ENCODE results near the gene GJC2.
"Not testable (repeated sequence)": the region's sequence is repeated elsewhere in the genome, so short reads cannot be mapped to it uniquely, and the experiment has no call there.

The GJC2 gene

GRCh38 chr1:228180271-228180958 lies 30.7 kb downstream of the GJC2 start:
- Histone ChIP-seq H3K4me3 (ENCODE audit: low read length) (no peak overlapping the region), H3K9ac (ENCODE audit: low read length) (no peak overlapping the region), H3K36me3 (ENCODE audit: control insufficient read depth, low read depth, low read length) (no peaks in the 10 kb centered on the region), H3K27ac (ENCODE audit: low read length) (no peak overlapping the region), H3K4me1 (ENCODE audit: control insufficient read depth, low read depth, low read length) (no peaks in the 10 kb centered on the region), H3K27me3 (ENCODE audit: control insufficient read depth, insufficient read depth, low read length) (no peaks in the 10 kb centered on the region), H3K9me3 (ENCODE audit: control insufficient read depth, low read depth, low read length) (no peaks in the 10 kb centered on the region)

DNA sequence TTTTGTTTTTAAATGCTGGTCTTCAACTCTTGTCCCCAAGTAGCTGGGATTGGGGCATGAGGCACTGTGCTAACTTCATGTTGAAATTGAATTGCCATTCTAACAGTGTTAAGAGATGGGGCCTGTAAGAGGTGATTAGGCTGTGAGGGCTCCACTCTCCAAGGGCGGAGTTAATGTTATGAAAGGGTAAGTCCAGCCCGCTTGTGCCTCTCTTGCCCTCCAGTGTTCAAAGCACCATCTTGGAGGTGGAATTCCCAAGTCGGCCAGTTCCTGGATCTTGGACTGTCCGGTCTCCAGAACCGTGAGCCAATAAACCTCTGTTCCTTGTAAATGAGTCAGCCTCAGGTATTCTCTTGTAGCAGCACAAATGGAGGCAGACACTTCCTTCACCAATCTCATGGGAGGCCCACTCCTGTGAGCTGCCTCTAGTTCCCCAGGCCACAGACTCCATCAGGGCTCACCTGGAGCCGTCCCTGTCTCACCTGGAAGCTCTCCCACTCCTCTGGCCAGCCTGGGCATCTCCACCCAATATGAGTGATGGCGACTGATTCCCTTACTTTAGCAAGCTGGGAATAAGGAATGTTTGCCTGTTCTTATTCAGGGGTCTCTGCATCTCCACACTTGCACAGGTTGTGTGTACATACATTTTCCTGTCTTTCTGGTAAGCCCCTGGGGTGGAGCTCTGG lies 31.4 kb downstream of the GJC2 start:
- Histone ChIP-seq H3K4me3 (ENCODE audit: low read length) (no peak overlapping the region), H3K9me3 (ENCODE audit: control insufficient read depth, low read depth, low read length) (no peaks in the 10 kb centered on the region), H3K27ac (ENCODE audit: low read length) (no peak overlapping the region), H3K36me3 (ENCODE audit: control insufficient read depth, low read depth, low read length) (no peaks in the 10 kb centered on the region), H3K27me3 (ENCODE audit: control insufficient read depth, insufficient read depth, low read length) (no peaks in the 10 kb centered on the region), H3K4me1 (ENCODE audit: control insufficient read depth, low read depth, low read length) (no peaks in the 10 kb centered on the region), H3K9ac (ENCODE audit: low read length) (no peak overlapping the region)

DNA sequence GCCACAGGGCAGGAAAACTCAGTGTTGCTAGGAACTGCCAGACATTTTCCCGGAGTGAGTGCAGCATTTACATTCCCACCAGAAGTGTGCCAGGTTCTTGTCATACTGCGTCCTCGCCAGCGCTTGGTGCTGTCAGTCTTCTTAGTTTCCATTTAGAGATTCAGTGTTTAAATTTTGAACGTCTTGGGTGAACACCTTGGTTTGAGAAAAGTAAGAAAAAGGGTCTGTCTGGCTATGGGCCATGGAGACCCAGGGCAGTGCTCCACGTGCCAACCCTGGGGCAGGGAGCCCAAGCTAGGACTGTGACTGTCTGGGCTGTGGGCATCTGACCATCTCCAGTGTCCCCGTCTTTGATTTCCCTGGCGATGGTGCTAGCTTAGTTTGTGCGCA lies 31.9 kb downstream of the GJC2 start:
- no peaks in the 10 kb centered on the region for H3K27me3 ChIP-seq (ENCODE audit: control insufficient read depth, insufficient read depth, low read length)

GRCh38 chr1:228182296-228183030 lies 32.7 kb downstream of the GJC2 start:
- Histone ChIP-seq H3K4me3 (ENCODE audit: low read length) (no peak overlapping the region), H3K36me3 (ENCODE audit: control insufficient read depth, low read depth, low read length) (no peaks in the 10 kb centered on the region), H3K4me1 (ENCODE audit: control insufficient read depth, low read depth, low read length) (no peaks in the 10 kb centered on the region), H3K27me3 (ENCODE audit: control insufficient read depth, insufficient read depth, low read length) (no peaks in the 10 kb centered on the region), H3K9ac (ENCODE audit: low read length) (no peak overlapping the region), H3K9me3 (ENCODE audit: control insufficient read depth, low read depth, low read length) (no peaks in the 10 kb centered on the region), H3K27ac (ENCODE audit: low read length) (no peak overlapping the region)

More for the DNA sequence above, 31.9 kb downstream of the GJC2 start:
- Histone ChIP-seq H3K9ac (ENCODE audit: low read length) (no peak overlapping the region), H3K36me3 (ENCODE audit: control insufficient read depth, low read depth, low read length) (no peaks in the 10 kb centered on the region), H3K27ac (ENCODE audit: low read length) (no peak overlapping the region), H3K4me1 (ENCODE audit: control insufficient read depth, low read depth, low read length) (no peaks in the 10 kb centered on the region), H3K9me3 (ENCODE audit: control insufficient read depth, low read depth, low read length) (no peaks in the 10 kb centered on the region), H3K4me3 (ENCODE audit: low read length) (no peak overlapping the region)

GRCh38 chr1:228184152-228184551 lies 34.4 kb downstream of the GJC2 start:
- Histone ChIP-seq H3K4me1 (ENCODE audit: control insufficient read depth, low read depth, low read length) (no peaks in the 10 kb centered on the region), H3K9ac (ENCODE audit: low read length) (no peak overlapping the region), H3K27ac (ENCODE audit: low read length) (no peak overlapping the region), H3K4me3 (ENCODE audit: low read length) (no peak overlapping the region), H3K9me3 (ENCODE audit: control insufficient read depth, low read depth, low read length) (no peaks in the 10 kb centered on the region), H3K36me3 (ENCODE audit: control insufficient read depth, low read depth, low read length) (no peaks in the 10 kb centered on the region), H3K27me3 (ENCODE audit: control insufficient read depth, insufficient read depth, low read length) (no peaks in the 10 kb centered on the region)

GRCh38 chr1:228185641-228185965 lies 35.9 kb downstream of the GJC2 start:
- Histone ChIP-seq H3K4me1 (ENCODE audit: control insufficient read depth, low read depth, low read length) (no peaks in the 10 kb centered on the region), H3K4me3 (ENCODE audit: low read length) (no peak overlapping the region), H3K27ac (ENCODE audit: low read length) (no peak overlapping the region), H3K9ac (ENCODE audit: low read length) (no peak overlapping the region), H3K36me3 (ENCODE audit: control insufficient read depth, low read depth, low read length) (no peaks in the 10 kb centered on the region), H3K27me3 (ENCODE audit: control insufficient read depth, insufficient read depth, low read length) (no peaks in the 10 kb centered on the region), H3K9me3 (ENCODE audit: control insufficient read depth, low read depth, low read length) (no peaks in the 10 kb centered on the region)

- H3K27me3 ChIP-seq (ENCODE audit: control insufficient read depth, insufficient read depth, low read length); H3K27ac ChIP-seq (ENCODE audit: low read length); H3K9me3 ChIP-seq (ENCODE audit: control insufficient read depth, low read depth, low read length); H3K36me3 ChIP-seq (ENCODE audit: control insufficient read depth, low read depth, low read length); H3K4me3 ChIP-seq (ENCODE audit: low read length); H3K9ac ChIP-seq (ENCODE audit: low read length); H3K4me1 ChIP-seq (ENCODE audit: control insufficient read depth, low read depth, low read length): not testable (repeated sequence)
Measured at GRCh38 chr1:228188249-228188648, 38.5 kb downstream of the GJC2 start.

GRCh38 chr1:228190182-228190581 lies 40.5 kb downstream of the GJC2 start:
- no peaks in the 10 kb centered on the region for H3K36me3 ChIP-seq (ENCODE audit: control insufficient read depth, low read depth, low read length)
- H3K9ac ChIP-seq (ENCODE audit: low read length) = no peak overlapping the region
- no peaks in the 10 kb centered on the region for H3K4me1 ChIP-seq (ENCODE audit: control insufficient read depth, low read depth, low read length)
- no peak overlapping the region for H3K27ac ChIP-seq (ENCODE audit: low read length)
- no peaks in the 10 kb centered on the region for H3K9me3 ChIP-seq (ENCODE audit: control insufficient read depth, low read depth, low read length)
- no peak overlapping the region for H3K4me3 ChIP-seq (ENCODE audit: low read length)
- H3K27me3 ChIP-seq (ENCODE audit: control insufficient read depth, insufficient read depth, low read length) = no peaks in the 10 kb centered on the region

DNA sequence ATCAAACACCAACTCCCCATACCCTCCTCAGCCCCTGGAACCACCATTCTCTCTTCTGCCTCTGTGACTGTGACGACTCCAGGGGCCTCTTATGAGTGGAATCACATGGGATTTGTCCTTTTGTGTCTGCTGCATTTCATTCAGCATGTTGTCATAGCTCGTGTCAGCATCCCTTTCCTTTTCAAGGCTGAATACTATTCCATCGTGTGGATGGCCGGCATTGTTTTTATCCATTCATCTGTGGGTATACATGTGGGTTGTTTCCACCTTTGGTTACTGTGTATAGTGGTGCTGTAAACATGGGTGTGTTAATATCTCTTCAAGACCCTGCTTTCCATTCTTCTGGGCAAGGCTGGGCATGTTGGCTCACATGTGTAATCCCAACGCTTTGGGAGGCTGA lies 41.0 kb downstream of the GJC2 start:
- H3K4me3 ChIP-seq (ENCODE audit: low read length) = no peak overlapping the region
- no peak overlapping the region for H3K9ac ChIP-seq (ENCODE audit: low read length)
- no peaks in the 10 kb centered on the region for H3K4me1 ChIP-seq (ENCODE audit: control insufficient read depth, low read depth, low read length)
- no peaks in the 10 kb centered on the region for H3K9me3 ChIP-seq (ENCODE audit: control insufficient read depth, low read depth, low read length)
- H3K36me3 ChIP-seq (ENCODE audit: control insufficient read depth, low read depth, low read length) = no peaks in the 10 kb centered on the region
- no peaks in the 10 kb centered on the region for H3K27me3 ChIP-seq (ENCODE audit: control insufficient read depth, insufficient read depth, low read length)
- no peak overlapping the region for H3K27ac ChIP-seq (ENCODE audit: low read length)

DNA sequence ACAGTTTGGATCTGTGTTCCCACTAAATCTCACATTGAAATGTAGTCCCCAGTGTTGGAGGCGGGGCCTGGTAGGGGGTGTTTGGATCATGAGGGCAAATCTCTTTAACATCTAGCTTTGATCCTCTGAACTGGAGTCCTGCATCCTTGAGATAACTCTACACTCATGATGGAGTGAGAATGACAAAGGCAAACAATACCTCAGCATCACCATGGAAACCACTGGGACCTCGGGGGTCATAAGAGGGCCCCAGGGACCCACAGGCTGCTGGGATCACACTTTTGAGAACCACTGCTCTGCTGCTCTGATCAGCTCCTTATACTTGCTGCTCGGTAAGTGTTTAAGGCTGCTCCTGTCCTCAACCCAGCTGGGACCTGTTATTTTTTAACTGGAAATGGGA lies 44.7 kb downstream of the GJC2 start:
- Histone ChIP-seq H3K9ac (ENCODE audit: low read length) (no peak overlapping the region), H3K27me3 (ENCODE audit: control insufficient read depth, insufficient read depth, low read length) (no peaks in the 10 kb centered on the region), H3K9me3 (ENCODE audit: control insufficient read depth, low read depth, low read length) (peaks cover 10% of the 10 kb centered on the region), H3K4me1 (ENCODE audit: control insufficient read depth, low read depth, low read length) (no peaks in the 10 kb centered on the region), H3K27ac (ENCODE audit: low read length) (no peak overlapping the region), H3K4me3 (ENCODE audit: low read length) (no peak overlapping the region), H3K36me3 (ENCODE audit: control insufficient read depth, low read depth, low read length) (no peaks in the 10 kb centered on the region)

DNA sequence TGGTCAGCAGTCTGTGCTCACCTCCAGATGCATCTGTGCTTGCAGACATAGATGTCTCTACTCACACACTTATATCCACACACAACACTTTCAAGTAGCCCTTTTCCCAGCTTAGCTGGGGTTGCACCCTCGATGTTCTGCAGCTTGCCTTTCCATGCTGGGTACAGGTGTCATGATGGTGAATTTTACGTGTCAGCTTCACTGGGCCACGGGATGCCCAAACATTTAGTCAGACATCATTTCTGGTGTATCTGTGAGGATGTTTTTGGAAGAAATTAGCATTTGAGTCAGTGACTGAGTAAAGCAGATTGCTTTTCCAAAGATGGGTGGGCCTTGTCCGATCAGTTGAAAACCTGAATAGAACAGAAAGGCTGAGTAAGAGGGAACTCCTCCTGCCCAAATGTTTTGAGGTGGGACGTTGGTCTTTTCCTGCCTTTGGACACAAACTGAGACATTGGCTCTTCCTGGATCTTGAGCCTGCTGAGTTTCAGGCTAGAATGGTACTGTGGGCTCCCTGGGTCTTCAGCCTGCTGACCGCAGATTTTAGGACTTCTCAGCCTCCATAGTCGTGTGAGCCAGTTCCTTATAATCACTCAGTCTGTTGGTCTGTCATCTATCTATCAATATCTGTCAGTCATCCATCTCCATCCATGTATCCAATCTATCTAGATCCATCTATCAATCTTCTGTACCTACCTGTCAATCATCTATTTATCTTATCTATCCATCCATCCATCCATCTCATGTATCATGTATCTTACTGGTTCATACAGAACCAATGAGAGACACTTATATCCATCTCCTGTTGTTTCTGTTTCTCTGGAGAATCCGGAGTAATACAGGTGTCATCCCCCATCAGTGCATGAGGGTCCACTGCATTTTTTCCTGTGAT lies 45.4 kb downstream of the GJC2 start:
- Histone ChIP-seq H3K4me1 (ENCODE audit: control insufficient read depth, low read depth, low read length) (no peaks in the 10 kb centered on the region), H3K4me3 (ENCODE audit: low read length) (no peak overlapping the region), H3K27ac (ENCODE audit: low read length) (no peak overlapping the region), H3K27me3 (ENCODE audit: control insufficient read depth, insufficient read depth, low read length) (no peaks in the 10 kb centered on the region), H3K36me3 (ENCODE audit: control insufficient read depth, low read depth, low read length) (no peaks in the 10 kb centered on the region), H3K9ac (ENCODE audit: low read length) (no peak overlapping the region), H3K9me3 (ENCODE audit: control insufficient read depth, low read depth, low read length) (peaks cover 11% of the 10 kb centered on the region)
